NCI-H2107 treated with DMSO at 0.1 percent for 48 hours (cell line): ENCODE results near the gene RNF126.

Source experiments
- DNase-seq: peaks from one replicate; lab custom pipeline; 2025; ENCODE audit not compliant: unreplicated experiment; lab: John Stamatoyannopoulos, UW

Gene RNF126

DNA sequence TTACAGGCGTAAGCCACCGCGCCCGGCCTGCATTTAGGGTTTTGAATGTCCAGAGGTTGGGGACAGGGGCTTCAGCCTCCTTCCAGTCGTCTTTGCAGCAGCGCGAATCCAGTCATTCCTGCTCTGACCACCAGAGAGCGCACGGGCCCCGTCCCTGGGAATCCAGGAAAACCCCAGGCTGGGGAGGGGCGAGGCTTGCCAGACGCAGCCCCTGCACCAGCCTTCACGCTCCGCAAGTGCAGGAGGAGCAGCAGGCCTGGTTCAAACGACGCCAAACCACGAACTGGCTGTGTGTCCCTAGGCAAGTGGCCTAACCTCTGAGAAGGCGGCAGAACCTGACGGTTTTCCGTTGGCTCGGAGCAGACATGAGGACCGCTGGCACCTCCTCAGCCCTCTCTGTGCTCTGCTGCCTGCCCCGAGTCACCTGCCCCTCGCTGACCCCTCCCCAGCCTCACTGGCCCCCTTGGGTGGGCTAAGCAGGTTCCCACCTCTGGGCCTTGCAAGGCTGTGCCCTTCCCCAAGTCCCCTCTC, 2.0 kb upstream of the RNF126 start:
- peak; percentile 61 for DNase-seq

- DNase-seq = no peak
Measured at GRCh38 chr19:663682-664117, 686 bp upstream of the RNF126 start.

GRCh38 chr19:662207-662961, 630 bp downstream of the RNF126 start:
- DNase-seq = no peak

GRCh38 chr19:661427-662196, 1.4 kb downstream of the RNF126 start:
- DNase-seq = no peak

DNA sequence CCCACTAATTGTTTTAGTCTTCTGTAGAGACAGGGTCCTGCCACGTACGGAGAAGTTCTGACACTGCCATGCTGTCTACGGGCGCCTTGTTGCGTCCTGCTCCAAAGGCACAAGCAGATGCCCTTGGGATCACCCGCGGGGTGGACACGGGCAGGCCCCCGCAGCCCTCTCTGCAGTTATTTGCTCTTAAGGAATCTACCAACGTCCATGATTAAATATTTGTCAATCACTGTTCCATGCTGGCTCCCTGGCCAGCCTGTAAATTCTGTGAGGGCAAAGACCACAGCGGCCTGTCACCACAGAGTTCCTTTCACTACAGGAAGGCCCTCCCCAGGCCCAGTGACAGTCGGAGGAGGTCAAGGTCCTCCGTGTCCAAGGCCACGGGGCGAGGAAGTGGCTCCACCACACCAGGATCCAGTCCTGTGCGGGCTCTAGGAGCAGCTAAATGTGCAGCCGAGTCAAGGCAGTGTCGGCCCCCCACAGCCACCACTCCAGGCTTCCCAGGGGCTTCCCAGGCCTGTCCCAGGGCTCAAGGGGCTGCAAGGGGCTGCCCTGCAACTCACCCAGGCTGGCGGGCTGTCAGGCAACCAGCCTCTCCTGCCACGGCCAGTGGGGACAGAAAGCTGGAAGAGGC, 2.1 kb downstream of the RNF126 start:
- DNase-seq = no peak

DNA sequence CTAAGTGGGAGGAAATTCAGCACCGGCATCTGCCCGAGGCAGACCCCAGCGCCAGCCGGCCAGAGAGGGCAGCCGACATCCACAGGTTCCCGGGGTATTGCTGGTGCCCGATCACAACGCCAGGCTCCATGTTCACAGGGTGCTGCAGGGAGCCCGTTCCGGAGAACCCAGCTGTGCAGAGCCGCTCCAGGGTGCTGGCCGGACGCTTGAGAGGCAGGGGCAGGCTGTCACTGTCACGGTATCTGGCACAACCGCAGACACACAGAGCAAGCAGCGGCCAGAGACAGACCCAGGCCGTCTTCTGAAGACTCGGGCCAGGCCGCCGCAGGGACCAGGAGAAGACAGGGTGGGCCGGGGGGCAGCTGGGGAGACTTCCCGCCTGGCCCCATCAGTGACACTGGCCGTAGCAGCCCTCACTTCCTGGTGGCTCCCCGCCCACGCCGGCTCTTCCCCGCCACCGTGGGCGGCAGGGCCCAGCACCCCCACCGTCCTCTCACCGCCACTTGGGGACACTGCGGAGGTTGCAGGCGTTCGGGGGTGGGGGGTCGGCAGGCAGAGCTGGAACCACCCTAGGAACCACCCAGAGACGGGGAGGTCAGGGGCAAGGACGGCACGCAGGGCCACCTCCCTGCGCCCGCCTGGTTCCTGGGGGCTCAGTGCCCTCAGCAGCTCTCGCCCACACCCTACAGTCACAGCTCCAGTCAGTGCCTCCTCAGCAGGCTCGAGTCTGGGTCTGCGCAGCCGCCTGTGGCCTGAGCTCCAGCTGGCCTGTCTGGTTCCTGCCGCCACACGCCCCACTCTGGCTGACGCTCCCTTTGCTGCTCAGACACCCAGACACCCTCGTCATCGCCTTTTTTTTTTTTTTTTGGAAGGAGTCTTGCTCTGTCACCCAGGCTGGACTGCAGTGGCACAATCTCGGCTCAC, 3.8 kb downstream of the RNF126 start:
- DNase-seq = no peak

- DNase-seq = no peak
Measured at GRCh38 chr19:658059-658839, 4.8 kb downstream of the RNF126 start.

DNA sequence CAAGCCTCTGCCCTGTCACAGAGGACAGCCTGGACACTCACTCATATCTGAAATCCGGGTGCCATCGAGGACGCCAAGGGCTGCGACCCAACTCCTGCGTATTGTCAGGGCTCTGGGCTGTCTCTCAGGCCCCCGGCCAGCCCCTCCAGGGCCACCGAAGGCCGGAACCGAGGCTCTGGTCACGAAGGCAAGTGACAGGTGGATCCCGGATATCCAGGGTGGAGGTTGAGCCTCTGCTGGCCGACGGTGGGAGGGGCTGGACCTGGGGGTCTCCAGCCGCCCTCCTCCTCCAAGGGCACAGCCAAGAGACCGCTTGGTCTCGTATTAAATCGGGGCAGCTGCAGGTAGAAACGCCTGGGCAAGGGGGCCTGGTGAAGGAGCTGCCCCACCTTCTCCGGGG, 5.4 kb downstream of the RNF126 start:
- no peak for DNase-seq

GRCh38 chr19:656751-657559, 6.1 kb downstream of the RNF126 start:
- no peak for DNase-seq

DNA sequence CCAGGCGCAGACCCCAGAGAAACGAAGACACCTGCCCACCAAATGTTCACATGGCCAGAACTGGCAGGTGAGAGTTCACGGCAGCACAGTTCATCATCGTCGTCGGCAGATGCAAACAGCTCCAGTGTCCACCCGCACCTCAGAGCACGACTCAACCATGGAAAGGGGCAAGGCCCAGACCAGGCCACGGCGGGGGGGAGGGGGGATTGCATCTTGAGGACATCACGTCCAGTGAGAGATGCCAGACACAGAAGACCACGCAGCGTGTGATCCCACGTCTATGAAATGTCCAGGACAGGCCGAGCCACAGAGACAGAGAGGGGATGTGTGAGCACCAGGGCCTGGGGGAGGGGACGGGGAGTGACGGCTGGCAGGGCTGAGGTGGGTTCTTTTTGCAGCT, 7.3 kb downstream of the RNF126 start:
- no peak for DNase-seq

GRCh38 chr19:653425-653824, 9.6 kb downstream of the RNF126 start:
- DNase-seq = no peak

GRCh38 chr19:652467-653389, 10.3 kb downstream of the RNF126 start:
- no peak for DNase-seq

- DNase-seq = no peak
Measured at GRCh38 chr19:651991-652390, 11.0 kb downstream of the RNF126 start.

GRCh38 chr19:651114-651818, 11.7 kb downstream of the RNF126 start:
- no peak for DNase-seq

DNA sequence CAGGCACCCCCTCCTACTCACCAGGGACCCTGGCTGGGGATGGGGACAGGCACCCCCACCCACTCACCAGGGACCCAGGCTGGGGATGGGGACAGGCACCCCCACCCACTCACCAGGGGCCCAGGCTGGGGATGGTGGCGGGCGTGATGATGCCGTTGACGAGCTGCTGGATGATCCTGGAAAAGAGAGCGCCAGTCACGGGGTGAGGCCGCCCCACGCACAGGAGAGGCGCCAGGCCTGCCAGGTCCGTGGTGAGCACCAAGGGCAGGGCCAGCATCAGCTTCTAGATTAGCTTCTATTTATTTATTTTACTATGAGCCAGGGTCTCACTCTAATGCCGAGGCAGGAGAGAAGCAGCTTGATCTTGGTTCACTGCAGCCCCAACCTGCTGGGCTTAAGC, 12.9 kb downstream of the RNF126 start:
- no peak for DNase-seq

DNA sequence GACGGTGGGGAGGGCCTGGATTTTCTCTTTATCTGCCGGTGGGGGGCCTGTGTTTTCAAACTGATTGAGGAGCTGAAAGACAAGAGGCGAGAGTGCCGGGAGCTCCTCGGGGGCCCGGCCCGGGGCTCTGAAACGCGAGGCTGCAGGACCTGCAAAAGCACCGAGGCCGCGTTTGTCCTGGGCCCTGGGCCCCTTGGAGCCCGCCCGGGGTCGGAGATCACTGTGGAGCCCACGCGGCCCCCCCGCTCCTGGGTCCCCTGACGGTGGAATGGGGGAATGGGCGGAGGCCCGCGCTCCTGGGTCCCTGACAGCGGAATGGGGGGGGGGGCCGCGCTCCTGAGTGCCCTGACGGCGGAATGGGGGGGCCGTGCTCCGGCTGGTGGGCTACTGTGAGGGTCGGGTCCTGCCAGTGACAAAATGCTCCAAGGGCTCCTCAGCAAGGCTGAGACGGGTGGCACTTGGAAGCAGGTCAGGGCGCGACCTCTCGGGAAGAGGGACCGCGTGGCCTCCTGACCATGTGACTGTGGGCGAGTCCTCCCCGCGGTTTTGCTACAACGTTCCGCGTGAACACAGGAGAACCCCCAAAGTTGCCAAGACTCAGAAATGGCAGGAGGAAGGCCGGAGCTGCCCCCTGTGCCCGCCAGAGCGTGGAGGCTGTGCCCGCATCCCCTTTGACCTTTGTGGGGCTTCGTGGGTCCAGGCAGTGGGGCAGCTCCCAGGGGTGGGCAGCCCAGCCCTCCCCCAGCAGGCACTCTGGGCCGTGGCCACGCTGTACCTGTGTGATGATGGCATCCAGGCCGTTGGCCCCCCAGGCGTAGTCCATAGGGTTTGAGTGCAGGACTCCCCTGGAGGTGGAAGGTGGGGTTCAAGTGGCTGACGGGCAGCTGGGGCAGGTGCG, 13.9 kb downstream of the RNF126 start:
- no peak for DNase-seq
